T47D (cell line): Measurements from ENCODE around the gene MVD.

Experiments used
- DNase-seq, 2 experiments: peaks; one replicate each; pipeline versions ENCODE4 v3.0.0 to v3.0.0-alpha.2; 2011 to 2012; ENCODE audit warnings: low read depth in 1 of 2, low spot score in 1 of 2
- JUND ChIP-seq: IDR thresholded peaks from 2 replicates; pipeline ENCODE4 v1.6.1; 2012; ENCODE audit warnings: low read depth
- in situ Hi-C: cut with HindIII; loops from 2 replicates; pipeline ENCODE4 v1.10.0; 2016; ENCODE audit warnings: low sequenced_read_pairs, low pct_unique_long_range_greater_than_20kb

The MVD gene

GRCh38 chr16:88693420-88694177, 30.7 kb upstream of the MVD start:
- in situ Hi-C loops, result no loop called here
- no peak for DNase-seq
- no peak for TF ChIP-seq JUND

- in situ Hi-C loops, result no loop called here
- no peak for TF ChIP-seq JUND
- no peak for DNase-seq
Measured at GRCh38 chr16:88692861-88693260, 30.0 kb upstream of the MVD start.

GRCh38 chr16:88691924-88692560, 29.2 kb upstream of the MVD start:
- TF ChIP-seq JUND, result no peak
- DNase-seq, result no peak
- in situ Hi-C loops, result no loop called here

- no peak for DNase-seq
- in situ Hi-C loops, result no loop called here
- no peak for TF ChIP-seq JUND
Measured at GRCh38 chr16:88691129-88691813, 28.4 kb upstream of the MVD start.

- TF ChIP-seq JUND, result no peak
- in situ Hi-C loops, result no loop called here
- DNase-seq, result no peak
Measured at GRCh38 chr16:88690341-88691128, 27.6 kb upstream of the MVD start.

GRCh38 chr16:88688013-88688778, 25.3 kb upstream of the MVD start:
- TF ChIP-seq JUND, result no peak
- DNase-seq, result no peak
- in situ Hi-C loops, result no loop called here

- no peak for TF ChIP-seq JUND
- no peak for DNase-seq
- in situ Hi-C loops, result no loop called here
Measured at GRCh38 chr16:88687676-88688012, 24.8 kb upstream of the MVD start.

- TF ChIP-seq JUND, result no peak
- no peak for DNase-seq
- in situ Hi-C loops, result no loop called here
Measured at GRCh38 chr16:88687254-88687576, 24.3 kb upstream of the MVD start.

- DNase-seq, result peak; percentile 96 to 97
- in situ Hi-C loops, result no loop called here
- no peak for TF ChIP-seq JUND
Measured at GRCh38 chr16:88686439-88687253, 23.8 kb upstream of the MVD start, which contains the start of gene SNAI3. Gene SNAI3, minus strand, starts transcription at chr16:88686507. Its CDS starts 101 bp downstream, at chr16:88686406.

- in situ Hi-C loops, result no loop called here
- no peak for TF ChIP-seq JUND
- DNase-seq, result peak; percentile 80 to 84
Measured at GRCh38 chr16:88686062-88686438, 23.2 kb upstream of the MVD start.
